Spinal cord (tissue), 10 donors: Measurements from ENCODE around the gene MRPS6. TPM values are rescaled to one million over a fixed set of nuclear protein-coding genes. Genes with fewer than 3 reads are reported as not detected.

Experiments used
- DNase-seq, 6 donors: peaks; one replicate each; pipeline versions ENCODE4 v3.0.0 to v3.0.0-alpha.2; 2013 to 2015; ENCODE audit warnings: low spot score in 6 of 6, low read depth in 4 of 6
- H3K27ac ChIP-seq: one replicate; pipeline ENCODE4 v1.5.1; 2013; ENCODE audit warnings: low read depth, low read length, control low read depth
- H3K27me3 ChIP-seq: one replicate; pipeline ENCODE4 v1.6.1; 2013; ENCODE audit warnings: low read length; ENCODE audit not compliant: control insufficient read depth, insufficient read depth
- H3K36me3 ChIP-seq: one replicate; pipeline ENCODE4 v1.6.1; 2013; ENCODE audit warnings: low read length; ENCODE audit not compliant: control insufficient read depth, insufficient read depth
- H3K4me1 ChIP-seq: one replicate; pipeline ENCODE4 v1.6.1; 2013; ENCODE audit warnings: low read length; ENCODE audit not compliant: control insufficient read depth, insufficient read depth
- H3K4me3 ChIP-seq: one replicate; pipeline ENCODE4 v1.5.1; 2013; ENCODE audit warnings: low read depth, low read length, control low read depth
- H3K9me3 ChIP-seq: one replicate; pipeline ENCODE4 v1.6.1; 2013; ENCODE audit warnings: low read length; ENCODE audit not compliant: control insufficient read depth, insufficient read depth
- WGBS: methylation state at CpG from one replicate; pipeline ENCODE4 v1.1.5; 2013; ENCODE audit warnings: missing lambda C conversion rate; ENCODE audit not compliant: insufficient coverage; 5-methylcytosine and 5-hydroxymethylcytosine counted together
- polyA plus RNA-seq, 2 donors: library from polyadenylated mRNA; unstranded; fragments of 120-200 nt; gene quantifications; one replicate each; pipeline ENCODE4 v1.2.1, GENCODE V29; 2013; ENCODE audit not compliant: insufficient read length in 2 of 2
- total RNA-seq, 2 donors: library from RNA; depleted of rRNA in 1 of 2; stranded (reverse); fragments of 120-200 nt in 1 of 2; fragments of >200 nt in 1 of 2; gene quantifications; one replicate each; pipeline versions ENCODE4 v1.2.3 to v1.2.4, GENCODE V29; 2013 to 2014
- donor health status: healthy.

The MRPS6 gene
- total and polyA plus RNA-seq, 4 donors, result 30.5 to 111 (median 74.0) TPM

GRCh38 chr21:34076835-34077234, 3.5 kb downstream of the MRPS6 start:
- DNase-seq, result no peak
- no peaks in the 10 kb centered on the region for H3K36me3 ChIP-seq
- no peaks in the 10 kb centered on the region for H3K9me3 ChIP-seq
- no peaks in the 10 kb centered on the region for H3K27me3 ChIP-seq
- peaks cover 9% of the 10 kb centered on the region for H3K4me1 ChIP-seq
- no CpG with 5 or more reads among the region's 1 CpG for WGBS
- H3K27ac ChIP-seq, result no peak overlapping the region
- H3K4me3 ChIP-seq, result no peak overlapping the region

GRCh38 chr21:34077888-34078287, 4.5 kb downstream of the MRPS6 start:
- Histone ChIP-seq H3K4me1 (peaks cover 4% of the 10 kb centered on the region), H3K4me3 (no peak overlapping the region), H3K27ac (no peak overlapping the region), H3K36me3 (no peaks in the 10 kb centered on the region), H3K27me3 (no peaks in the 10 kb centered on the region), H3K9me3 (no peaks in the 10 kb centered on the region)
- WGBS, result no CpG with 5 or more reads among the region's 1 CpG
- no peak for DNase-seq

- H3K36me3 ChIP-seq, result no peaks in the 10 kb centered on the region
- H3K9me3 ChIP-seq, result no peaks in the 10 kb centered on the region
- no peak for DNase-seq
- no peaks in the 10 kb centered on the region for H3K27me3 ChIP-seq
- no peak overlapping the region for H3K4me3 ChIP-seq
- no peak overlapping the region for H3K27ac ChIP-seq
- no CpG with 5 or more reads among the region's 2 CpGs for WGBS
- peaks cover 4% of the 10 kb centered on the region for H3K4me1 ChIP-seq
Observed at GRCh38 chr21:34078915-34079314, 5.5 kb downstream of the MRPS6 start.

- 97% methylated on average over 4 of the region's 5 CpGs for WGBS
- no peak for DNase-seq
- H3K27me3 ChIP-seq, result no peaks in the 10 kb centered on the region
- H3K9me3 ChIP-seq, result no peaks in the 10 kb centered on the region
- H3K4me3 ChIP-seq, result no peak overlapping the region
- H3K36me3 ChIP-seq, result no peaks in the 10 kb centered on the region
- no peak overlapping the region for H3K27ac ChIP-seq
- no peaks in the 10 kb centered on the region for H3K4me1 ChIP-seq
Observed at GRCh38 chr21:34080710-34081109, 7.3 kb downstream of the MRPS6 start.

- no peak overlapping the region for H3K27ac ChIP-seq
- DNase-seq, result no peak
- H3K36me3 ChIP-seq, result no peaks in the 10 kb centered on the region
- WGBS, result no CpG with 5 or more reads among the region's 4 CpGs
- H3K4me3 ChIP-seq, result no peak overlapping the region
- H3K9me3 ChIP-seq, result no peaks in the 10 kb centered on the region
- H3K4me1 ChIP-seq, result no peaks in the 10 kb centered on the region
- H3K27me3 ChIP-seq, result no peaks in the 10 kb centered on the region
Observed at GRCh38 chr21:34082769-34083168, 9.4 kb downstream of the MRPS6 start.

GRCh38 chr21:34083357-34083756, 10.0 kb downstream of the MRPS6 start:
- no peaks in the 10 kb centered on the region for H3K9me3 ChIP-seq
- WGBS, result 91% methylated on average over 3 of the region's 3 CpGs
- no peak overlapping the region for H3K27ac ChIP-seq
- H3K4me1 ChIP-seq, result no peaks in the 10 kb centered on the region
- H3K4me3 ChIP-seq, result no peak overlapping the region
- DNase-seq, result no peak
- no peaks in the 10 kb centered on the region for H3K36me3 ChIP-seq
- H3K27me3 ChIP-seq, result no peaks in the 10 kb centered on the region

GRCh38 chr21:34085129-34085528, 11.8 kb downstream of the MRPS6 start:
- Histone ChIP-seq H3K4me3 (no peak overlapping the region), H3K27ac (no peak overlapping the region), H3K36me3 (no peaks in the 10 kb centered on the region), H3K27me3 (no peaks in the 10 kb centered on the region), H3K4me1 (no peaks in the 10 kb centered on the region), H3K9me3 (no peaks in the 10 kb centered on the region)
- WGBS, result 75% methylated on average over 1 of the region's 2 CpGs
- no peak for DNase-seq

GRCh38 chr21:34086887-34087306, 13.5 kb downstream of the MRPS6 start:
- H3K9me3 ChIP-seq, result no peaks in the 10 kb centered on the region
- no peak overlapping the region for H3K4me3 ChIP-seq
- no peaks in the 10 kb centered on the region for H3K36me3 ChIP-seq
- no peaks in the 10 kb centered on the region for H3K27me3 ChIP-seq
- DNase-seq, result no peak
- 97% methylated on average over 3 of the region's 5 CpGs for WGBS
- no peaks in the 10 kb centered on the region for H3K4me1 ChIP-seq
- H3K27ac ChIP-seq, result no peak overlapping the region

GRCh38 chr21:34088752-34089151, 15.4 kb downstream of the MRPS6 start:
- H3K27me3 ChIP-seq, result no peaks in the 10 kb centered on the region
- no peak overlapping the region for H3K27ac ChIP-seq
- H3K4me3 ChIP-seq, result no peak overlapping the region
- H3K4me1 ChIP-seq, result no peaks in the 10 kb centered on the region
- WGBS, result no CpG with 5 or more reads among the region's 3 CpGs
- no peaks in the 10 kb centered on the region for H3K36me3 ChIP-seq
- H3K9me3 ChIP-seq, result no peaks in the 10 kb centered on the region
- no peak for DNase-seq

- H3K9me3 ChIP-seq, result no peaks in the 10 kb centered on the region
- H3K4me1 ChIP-seq, result no peaks in the 10 kb centered on the region
- WGBS, result 92% methylated on average over 3 of the region's 4 CpGs
- no peak overlapping the region for H3K4me3 ChIP-seq
- H3K36me3 ChIP-seq, result peaks cover 2% of the 10 kb centered on the region
- no peak for DNase-seq
- H3K27ac ChIP-seq, result no peak overlapping the region
- H3K27me3 ChIP-seq, result no peaks in the 10 kb centered on the region
Observed at GRCh38 chr21:34091032-34091431, 17.7 kb downstream of the MRPS6 start.
